H9 (cell line): ENCODE measurements around the gene ST14. TPM values are rescaled to one million over a fixed set of nuclear protein-coding genes. Genes with fewer than 3 reads are reported as not detected.
A peak's percentile ranks its signal among the peaks of the same experiment; 100 is the strongest.

Experiments
- DNase-seq: peaks from one replicate; pipeline ENCODE4 v3.0.0-alpha.2; 2017
- H2AFZ ChIP-seq: one replicate; pipeline ENCODE4 v1.6.1; 2013; ENCODE audit warnings: mild to moderate bottlenecking, low read length, control low read depth, moderate library complexity
- H2AK5ac ChIP-seq: 2 replicates; pipeline ENCODE4 v1.6.1; 2013; ENCODE audit warnings: low read length, control low read depth, mixed read lengths; ENCODE audit not compliant: insufficient read length
- H2BK120ac ChIP-seq: one replicate; pipeline ENCODE4 v1.6.1; 2013; ENCODE audit warnings: low read depth, mild to moderate bottlenecking, low read length, control low read depth, inconsistent platforms; ENCODE audit not compliant: poor library complexity, severe bottlenecking
- H2BK12ac ChIP-seq: 2 replicates; pipeline ENCODE4 v1.6.1; 2013; ENCODE audit warnings: low read length, control low read depth, mixed read lengths, low read depth; ENCODE audit not compliant: insufficient read length
- H2BK15ac ChIP-seq: 2 replicates; pipeline ENCODE4 v1.6.1; 2013; ENCODE audit warnings: low read depth, low read length, control low read depth
- H2BK20ac ChIP-seq: one replicate; pipeline ENCODE4 v1.6.1; 2013; ENCODE audit warnings: low read depth, mild to moderate bottlenecking, low read length, control low read depth, inconsistent platforms; ENCODE audit not compliant: poor library complexity, severe bottlenecking
- H2BK5ac ChIP-seq: 2 replicates; pipeline ENCODE4 v1.6.1; 2013; ENCODE audit warnings: low read length, control low read depth, mixed read lengths; ENCODE audit not compliant: insufficient read length
- H3K14ac ChIP-seq: 2 replicates; pipeline ENCODE4 v1.6.1; 2013; ENCODE audit warnings: low read length, control low read depth; ENCODE audit not compliant: insufficient read depth
- H3K18ac ChIP-seq: 2 replicates; pipeline ENCODE4 v1.6.1; 2013; ENCODE audit warnings: low read depth, mild to moderate bottlenecking, mixed read lengths, low read length, control low read depth; ENCODE audit not compliant: insufficient read length
- H3K23ac ChIP-seq: 2 replicates; pipeline ENCODE4 v1.6.1; 2013; ENCODE audit warnings: low read length, control low read depth, mixed read lengths, low read depth; ENCODE audit not compliant: insufficient read length
- H3K23me2 ChIP-seq: 2 replicates; pipeline ENCODE4 v1.6.1; 2013; ENCODE audit warnings: low read depth, mild to moderate bottlenecking, mixed read lengths, low read length, control low read depth; ENCODE audit not compliant: insufficient read length, poor library complexity, severe bottlenecking
- H3K27ac ChIP-seq: 2 replicates; pipeline ENCODE4 v1.5.1; 2013; ENCODE audit warnings: low read length, control low read depth, mixed read lengths, low read depth; ENCODE audit not compliant: insufficient read length
- H3K27me3 ChIP-seq: 2 replicates; pipeline ENCODE4 v1.6.1; 2013; ENCODE audit warnings: low read length, control low read depth, inconsistent platforms; ENCODE audit not compliant: insufficient read depth
- H3K4ac ChIP-seq: 2 replicates; pipeline ENCODE4 v1.6.1; 2013; ENCODE audit warnings: low read depth, mild to moderate bottlenecking, control low read depth, inconsistent platforms, low read length, moderate library complexity
- H3K4me1 ChIP-seq: 2 replicates; pipeline ENCODE4 v1.6.1; 2013; ENCODE audit warnings: low read length, control low read depth, inconsistent platforms; ENCODE audit not compliant: insufficient read depth
- H3K4me2 ChIP-seq: 2 replicates; pipeline ENCODE4 v1.6.1; 2013; ENCODE audit warnings: low read length, control low read depth, mixed read lengths; ENCODE audit not compliant: insufficient read length, insufficient read depth
- H3K56ac ChIP-seq: 2 replicates; pipeline ENCODE4 v1.6.1; 2013; ENCODE audit warnings: low read depth, mild to moderate bottlenecking, mixed read lengths, low read length, control low read depth; ENCODE audit not compliant: insufficient read length
- H3K79me1 ChIP-seq: 2 replicates; pipeline ENCODE4 v1.6.1; 2013; ENCODE audit warnings: low read depth, mild to moderate bottlenecking, moderate library complexity, low read length, control low read depth, inconsistent platforms; ENCODE audit not compliant: insufficient read depth, poor library complexity, severe bottlenecking
- H3K79me2 ChIP-seq: 2 replicates; pipeline ENCODE4 v1.6.1; 2013; ENCODE audit warnings: low read length, control low read depth, inconsistent platforms; ENCODE audit not compliant: insufficient read depth
- H3K9ac ChIP-seq: 2 replicates; pipeline ENCODE4 v1.6.1; 2013; ENCODE audit warnings: low read length, control low read depth, mixed read lengths; ENCODE audit not compliant: insufficient read length; ENCODE audit errors: extremely low read depth
- H3K9me3 ChIP-seq: one replicate; pipeline ENCODE4 v1.6.1; 2013; ENCODE audit warnings: low read depth, low read length, inconsistent platforms; ENCODE audit not compliant: control insufficient read depth
- H3T11ph ChIP-seq: one replicate; pipeline ENCODE4 v1.6.1; 2013; ENCODE audit warnings: mild to moderate bottlenecking, low read length, control low read depth, inconsistent platforms
- H4K20me1 ChIP-seq: one replicate; pipeline ENCODE4 v1.6.1; 2013; ENCODE audit not compliant: control insufficient read depth, insufficient read length, insufficient read depth
- H4K5ac ChIP-seq: 2 replicates; pipeline ENCODE4 v1.6.1; 2013; ENCODE audit warnings: low read depth, mild to moderate bottlenecking, mixed read lengths, low read length, control low read depth; ENCODE audit not compliant: insufficient read length
- H4K8ac ChIP-seq: replicated peaks from 2 replicates; pipeline ENCODE4 v1.6.1; 2013; ENCODE audit warnings: low read length, control low read depth, mixed read lengths, low read depth; ENCODE audit not compliant: insufficient read length
- H4K91ac ChIP-seq: 2 replicates; pipeline ENCODE4 v1.6.1; 2013; ENCODE audit warnings: low read depth, mild to moderate bottlenecking, moderate library complexity, mixed read lengths, low read length, control low read depth; ENCODE audit not compliant: insufficient read length
- H3K27ac Mint-ChIP-seq, 3 experiments: 2 replicates in 2 of 3; 3 replicates in 1 of 3; pipeline ENCODE4 v1.8.0; 2020 to 2021; ENCODE audit warnings: mixed read lengths in 3 of 3, mild to moderate bottlenecking in 1 of 3, moderate library complexity in 1 of 3
- H3K27me3 Mint-ChIP-seq: 2 replicates; pipeline ENCODE4 v1.8.0; 2021; ENCODE audit warnings: low read depth, mild to moderate bottlenecking, moderate library complexity, mixed read lengths
- H3K36me3 Mint-ChIP-seq, 3 experiments: 2 replicates in 2 of 3; 3 replicates in 1 of 3; pipeline ENCODE4 v1.8.0; 2020 to 2021; ENCODE audit warnings: low read depth in 3 of 3, mixed read lengths in 3 of 3; ENCODE audit not compliant: insufficient read depth in 1 of 3
- H3K4me1 Mint-ChIP-seq, 2 experiments: 2 replicates each; pipeline ENCODE4 v1.8.0; 2020; ENCODE audit warnings: mixed read lengths in 2 of 2
- H3K4me3 Mint-ChIP-seq, 2 experiments: 2 replicates in 1 of 2; 3 replicates in 1 of 2; pipeline ENCODE4 v1.8.0; 2020 to 2021; ENCODE audit warnings: mild to moderate bottlenecking in 2 of 2, mixed read lengths in 2 of 2, moderate library complexity in 1 of 2
- H3K9me3 Mint-ChIP-seq, 2 experiments: 2 replicates in 1 of 2; 3 replicates in 1 of 2; pipeline ENCODE4 v1.8.0; 2020; ENCODE audit warnings: mild to moderate bottlenecking in 2 of 2, mixed read lengths in 2 of 2, moderate library complexity in 1 of 2
- WGBS: extraction: QIAGEN DNeasy Blood & Tissue Kit; methylation state at CpG from one replicate; pipeline ENCODE4 v1.1.7; 2013; ENCODE audit warnings: missing lambda C conversion rate, low lambda C conversion rate, mixed read lengths; ENCODE audit not compliant: insufficient read length; ENCODE audit errors: extremely low coverage; 5-methylcytosine and 5-hydroxymethylcytosine counted together
- long read RNA-seq: library from polyadenylated mRNA; unstranded; transcript quantifications from one replicate; pipeline ENCODE4 v2.0.0, GENCODE V29; 2020
- total RNA-seq: library from RNA; stranded (reverse); gene quantifications from 2 replicates; pipeline ENCODE4 v1.2.1, GENCODE V29; 2021
- TF ChIP-seq, protein P1 (sequence below): fragments of 200-600 bp; sonication (generic); conservative IDR thresholded peaks from 3 replicates; pipeline ENCODE4 v1.8.0; 2021; ENCODE audit warnings: antibody characterized with exemption, mild to moderate bottlenecking

ST14 gene
- 22.4 and 22.9 TPM in 2 replicates for total RNA-seq
- long read RNA-seq, partial matches to known transcripts, result 14 of 16 reads
- long read RNA-seq, other reads (novel, unspliced or antisense), result 1 of 16 reads

DNA sequence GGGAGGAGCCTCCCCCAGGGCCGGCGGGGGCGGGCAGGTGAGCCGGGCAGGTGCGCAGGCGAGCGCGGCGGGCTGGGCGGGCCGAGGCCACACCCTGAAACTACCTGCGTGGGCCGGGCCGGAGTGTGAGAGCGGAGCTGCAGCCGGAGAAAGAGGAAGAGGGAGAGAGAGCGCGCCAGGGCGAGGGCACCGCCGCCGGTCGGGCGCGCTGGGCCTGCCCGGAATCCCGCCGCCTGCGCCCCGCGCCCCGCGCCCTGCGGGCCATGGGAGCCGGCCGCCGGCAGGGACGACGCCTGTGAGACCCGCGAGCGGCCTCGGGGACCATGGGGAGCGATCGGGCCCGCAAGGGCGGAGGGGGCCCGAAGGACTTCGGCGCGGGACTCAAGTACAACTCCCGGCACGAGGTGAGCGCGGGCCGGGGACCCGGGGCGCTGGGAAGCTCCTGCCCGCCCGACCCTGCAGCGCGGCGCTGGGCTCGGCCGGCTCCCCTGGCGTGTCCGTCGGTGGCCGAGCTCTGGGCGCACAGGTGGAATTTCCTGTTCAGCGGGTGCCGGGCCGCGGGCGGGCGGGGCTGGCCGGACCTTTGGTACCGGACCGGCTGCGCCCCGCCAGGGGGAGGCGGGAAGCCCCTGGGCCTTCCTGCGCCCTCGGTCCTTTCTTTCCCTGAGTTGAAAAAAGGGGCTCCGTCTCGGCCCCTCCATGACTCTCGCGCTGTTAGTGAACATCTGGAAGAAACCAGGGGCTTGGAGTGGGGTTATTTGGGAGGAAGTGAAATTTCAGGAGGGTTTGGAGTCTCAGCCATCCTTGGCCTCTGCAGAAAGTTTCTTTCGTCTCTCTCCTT lies at the start of gene ST14:
Gene ST14, plus strand, starts transcription at position 126 of the 841 bp plus-strand sequence. Its CDS starts 198 bp downstream, at position 324.
- TF ChIP-seq, protein P1, sequence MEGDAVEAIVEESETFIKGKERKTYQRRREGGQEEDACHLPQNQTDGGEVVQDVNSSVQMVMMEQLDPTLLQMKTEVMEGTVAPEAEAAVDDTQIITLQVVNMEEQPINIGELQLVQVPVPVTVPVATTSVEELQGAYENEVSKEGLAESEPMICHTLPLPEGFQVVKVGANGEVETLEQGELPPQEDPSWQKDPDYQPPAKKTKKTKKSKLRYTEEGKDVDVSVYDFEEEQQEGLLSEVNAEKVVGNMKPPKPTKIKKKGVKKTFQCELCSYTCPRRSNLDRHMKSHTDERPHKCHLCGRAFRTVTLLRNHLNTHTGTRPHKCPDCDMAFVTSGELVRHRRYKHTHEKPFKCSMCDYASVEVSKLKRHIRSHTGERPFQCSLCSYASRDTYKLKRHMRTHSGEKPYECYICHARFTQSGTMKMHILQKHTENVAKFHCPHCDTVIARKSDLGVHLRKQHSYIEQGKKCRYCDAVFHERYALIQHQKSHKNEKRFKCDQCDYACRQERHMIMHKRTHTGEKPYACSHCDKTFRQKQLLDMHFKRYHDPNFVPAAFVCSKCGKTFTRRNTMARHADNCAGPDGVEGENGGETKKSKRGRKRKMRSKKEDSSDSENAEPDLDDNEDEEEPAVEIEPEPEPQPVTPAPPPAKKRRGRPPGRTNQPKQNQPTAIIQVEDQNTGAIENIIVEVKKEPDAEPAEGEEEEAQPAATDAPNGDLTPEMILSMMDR, result no peak
- Histone ChIP-seq H3K4ac (no peak within 1 kb of the TSS), H2AFZ (no peak within 1 kb of the TSS), H2AK5ac (no peak within 1 kb of the TSS), H3K79me1 (no peaks in the 10 kb centered on the region), H3K9ac (no peak within 1 kb of the TSS), H2BK120ac (no peak within 1 kb of the TSS), H4K20me1 (no peaks in the 10 kb centered on the region), H3K23ac (no peak within 1 kb of the TSS), H2BK15ac (no peak within 1 kb of the TSS), H3K4me2 (peak within 1 kb of the TSS; percentile 67), H3K27me3 (peaks cover 17% of the 10 kb centered on the region; the same call in 1 of the 2 replicates), H3K4me1 (no peaks in the 10 kb centered on the region; the same call in 1 of the 2 replicates), H2BK20ac (no peak within 1 kb of the TSS), H3T11ph (no peak within 1 kb of the TSS), H4K91ac (no peak within 1 kb of the TSS), H3K79me2 (no peaks in the 10 kb centered on the region), H3K18ac (no peak within 1 kb of the TSS), H4K5ac (no peak within 1 kb of the TSS), H3K27ac (no peak within 1 kb of the TSS), H3K23me2 (peaks cover 8% of the 10 kb centered on the region), H3K56ac (no peak within 1 kb of the TSS), H3K14ac (peak within 1 kb of the TSS; percentile 32; the same call in 1 of the 2 replicates), H3K9me3 (no peaks in the 10 kb centered on the region), H4K8ac (no peak within 1 kb of the TSS), H2BK12ac (no peak within 1 kb of the TSS), H2BK5ac (no peak within 1 kb of the TSS)
- H3K9me3 Mint-ChIP-seq, result no peaks in the 10 kb centered on the region; a peak in 1 of 5 replicates
- peak within 1 kb of the TSS in 2 of 3 experiments; percentile 59 to 66; a peak in 2 of 7 replicates for H3K27ac Mint-ChIP-seq
- peaks cover 68% of the 10 kb centered on the region for H3K27me3 Mint-ChIP-seq
- no peaks in the 10 kb centered on the region; a peak in 2 of 7 replicates for H3K36me3 Mint-ChIP-seq
- peak; percentile 61 for DNase-seq
- no CpG with 5 or more reads among the region's 89 CpGs for WGBS
- H3K4me1 Mint-ChIP-seq, result peaks cover 39 to 41% of the 10 kb centered on the region in 2 experiments
- peak within 1 kb of the TSS; percentile 79 to 82 for H3K4me3 Mint-ChIP-seq
